Measurements from ENCODE around the gene SHC3. TPM values are rescaled to one million over a fixed set of nuclear protein-coding genes. Genes with fewer than 3 reads are reported as not detected.

Gene SHC3
- total and polyA plus RNA-seq, 2 donors (not counting 3 experiments of a cell fraction or from before 2014, with no cell fraction given), result 1.0 to 2.0 TPM

- POLR2A ChIA-PET, result no interaction called here
- Histone ChIP-seq H3K4me2 (ENCODE audit: insufficient read depth, low read length) (no peak overlapping the region), H4K20me1 (replicated peaks; ENCODE audit: control insufficient read depth, extremely low read depth, insufficient read depth, low read length) (no peaks in the 10 kb centered on the region), H3K9me1 (replicated peaks; ENCODE audit: control insufficient read depth, extremely low read depth, insufficient read depth, low read length) (no peaks in the 10 kb centered on the region), H2AFZ (ENCODE audit: low read depth, low read length) (no peak overlapping the region), H3K4me3 (replicated peaks in 1 of 3; ENCODE audit: insufficient read depth in 1 of 3, low read depth in 1 of 3, low read length in 3 of 3) (no peak overlapping the region), H3K9ac (replicated peaks; ENCODE audit: extremely low read depth, insufficient read depth, low read length) (no peak overlapping the region), H3K4me1 (ENCODE audit: control insufficient read depth, extremely low read depth, insufficient read depth, low read length) (peaks cover 2% of the 10 kb centered on the region), H3K27ac (ENCODE audit: insufficient read depth, low read depth, low read length) (no peak overlapping the region), H3K9me3 (replicated peaks; ENCODE audit: control insufficient read depth, insufficient read depth, low read length) (no peaks in the 10 kb centered on the region), H3K79me2 (ENCODE audit: control insufficient read depth, insufficient read depth, low read length) (no peaks in the 10 kb centered on the region), H3K27me3 (ENCODE audit: control insufficient read depth in 2 of 2, insufficient read depth in 2 of 2, low read length in 2 of 2) (peaks cover 0 to 2% of the 10 kb centered on the region in 2 experiments), H3K36me3 (ENCODE audit: control insufficient read depth in 2 of 2, extremely low read depth in 1 of 2, insufficient read depth in 2 of 2, low read length in 2 of 2) (no peaks in the 10 kb centered on the region)
- no TSS peak for BruUV-seq (replicated peaks)
- CTCF ChIA-PET, result interaction anchor here (0.9 to 2.0 kb wide), 4 partner anchors 9 to 417 kb away, joined by 3 to 17 read pairs (median 4); no protein-coding TSS in a partner anchor
- no peak for DNase-seq (ENCODE audit: low read depth, low spot score)
- dilution Hi-C loops (cut with MboI; ENCODE audit: extremely low pct_ligation_motif_present, low sequenced_read_pairs) (no loop called here), intact Hi-C loops (cut with micrococcal nuclease) (no loop called here)
- FAIRE-seq, result no peak
- TF ChIP-seq CTCF (IDR thresholded peaks at IDR 0.05; ENCODE audit: extremely low read depth in 1 of 2, insufficient read depth in 1 of 2, low read depth in 1 of 2, low read length in 2 of 2) (no peak), POLR2A (IDR thresholded peaks at IDR 0.05; ENCODE audit: low read depth, low read length) (no peak), FOS (IDR thresholded peaks at IDR 0.05; ENCODE audit: borderline replicate concordance, insufficient read depth, low read length) (no peak), JUN (IDR thresholded peaks at IDR 0.05; ENCODE audit: borderline replicate concordance, insufficient read depth, insufficient read length, low read depth) (no peak), EZH2 (IDR thresholded peaks at IDR 0.05; ENCODE audit: borderline replicate concordance, low read depth, low read length, severe bottlenecking) (no peak), MYC (IDR thresholded peaks at IDR 0.05; ENCODE audit: low read depth, low read length) (no peak), POLR2AphosphoS5 (IDR thresholded peaks at IDR 0.05; ENCODE audit: insufficient read depth, low read depth, low read length) (no peak), MAX (IDR thresholded peaks at IDR 0.05; ENCODE audit: insufficient read depth, insufficient read length) (no peak), GATA2 (IDR thresholded peaks at IDR 0.05; ENCODE audit: insufficient read depth, insufficient read length, low read depth, low read length) (no peak)
Measured at GRCh38 chr9:89010526-89011111, 168.0 kb downstream of the SHC3 start.
